Measurements from ENCODE around the gene VASH2. TPM values are rescaled to one million over a fixed set of nuclear protein-coding genes. Genes with fewer than 3 reads are reported as not detected.

The VASH2 gene
- total and polyA plus RNA-seq, 2 experiments from 2014 or later = 129 to 381 TPM

- TF ChIP-seq CREB1 (CRISPR knock-in tag; IDR thresholded peaks at IDR 0.05; ENCODE audit: low read depth) (no peak), CTCF (conservative IDR thresholded peaks at IDR 0.05; ENCODE audit: low read depth in 2 of 2) (no peak), POLR2AphosphoS5 (IDR thresholded peaks at IDR 0.05; ENCODE audit: low read depth) (no peak), REST (IDR thresholded peaks at IDR 0.05; ENCODE audit: unreplicated experiment) (no peak)
These were observed 3.5 kb upstream of the VASH2 start (continued) for GRCh38 chr1:212946872-212947271.

- peaks cover 26% of the 10 kb centered on the region for H3F3A ChIP-seq (replicated peaks; ENCODE audit: low read depth)
- H3K9me3 Mint-ChIP-seq = peaks cover 14% of the 10 kb centered on the region; the same call in 2 of the 3 replicates
- H4K20me1 ChIP-seq (replicated peaks; ENCODE audit: insufficient read depth) = peaks cover 33% of the 10 kb centered on the region
- peaks cover 30% of the 10 kb centered on the region for H3K36me3 ChIP-seq (ENCODE audit: insufficient read depth)
- H3K27ac Mint-ChIP-seq = no peak overlapping the region
- peak overlapping the region; percentile 80 for H3K4me3 Mint-ChIP-seq
- peaks cover 45% of the 10 kb centered on the region for H3K4me1 ChIP-seq (ENCODE audit: insufficient read depth)
- peaks cover 44% of the 10 kb centered on the region for H3K79me2 ChIP-seq (replicated peaks; ENCODE audit: insufficient read depth)
- no peak overlapping the region for H2AFZ ChIP-seq
- peaks cover 26% of the 10 kb centered on the region for H3K27me3 Mint-ChIP-seq (ENCODE audit: insufficient read depth, low read depth, poor library complexity)
- H3K27ac ChIP-seq (ENCODE audit: low read depth) = no peak overlapping the region
- H3K9me2 ChIP-seq (ENCODE audit: insufficient read depth) = 0 out of 2 replicates have a peak, but pooled peaks cover 3% of the 10 kb centered on the region
- no peak for DNase-seq (ENCODE audit: low spot score)
- H3K4me1 Mint-ChIP-seq = peaks cover 42% of the 10 kb centered on the region
- ATAC-seq = no peak
- H3K27me3 ChIP-seq (ENCODE audit: insufficient read depth) = no peaks in the 10 kb centered on the region
- peak overlapping the region; percentile 85 for H3K4me2 ChIP-seq
- H3K4me3 ChIP-seq = peak overlapping the region; percentile 99
- peaks cover 49% of the 10 kb centered on the region for H3K36me3 Mint-ChIP-seq (ENCODE audit: low read depth)
- TF ChIP-seq, protein P1, sequence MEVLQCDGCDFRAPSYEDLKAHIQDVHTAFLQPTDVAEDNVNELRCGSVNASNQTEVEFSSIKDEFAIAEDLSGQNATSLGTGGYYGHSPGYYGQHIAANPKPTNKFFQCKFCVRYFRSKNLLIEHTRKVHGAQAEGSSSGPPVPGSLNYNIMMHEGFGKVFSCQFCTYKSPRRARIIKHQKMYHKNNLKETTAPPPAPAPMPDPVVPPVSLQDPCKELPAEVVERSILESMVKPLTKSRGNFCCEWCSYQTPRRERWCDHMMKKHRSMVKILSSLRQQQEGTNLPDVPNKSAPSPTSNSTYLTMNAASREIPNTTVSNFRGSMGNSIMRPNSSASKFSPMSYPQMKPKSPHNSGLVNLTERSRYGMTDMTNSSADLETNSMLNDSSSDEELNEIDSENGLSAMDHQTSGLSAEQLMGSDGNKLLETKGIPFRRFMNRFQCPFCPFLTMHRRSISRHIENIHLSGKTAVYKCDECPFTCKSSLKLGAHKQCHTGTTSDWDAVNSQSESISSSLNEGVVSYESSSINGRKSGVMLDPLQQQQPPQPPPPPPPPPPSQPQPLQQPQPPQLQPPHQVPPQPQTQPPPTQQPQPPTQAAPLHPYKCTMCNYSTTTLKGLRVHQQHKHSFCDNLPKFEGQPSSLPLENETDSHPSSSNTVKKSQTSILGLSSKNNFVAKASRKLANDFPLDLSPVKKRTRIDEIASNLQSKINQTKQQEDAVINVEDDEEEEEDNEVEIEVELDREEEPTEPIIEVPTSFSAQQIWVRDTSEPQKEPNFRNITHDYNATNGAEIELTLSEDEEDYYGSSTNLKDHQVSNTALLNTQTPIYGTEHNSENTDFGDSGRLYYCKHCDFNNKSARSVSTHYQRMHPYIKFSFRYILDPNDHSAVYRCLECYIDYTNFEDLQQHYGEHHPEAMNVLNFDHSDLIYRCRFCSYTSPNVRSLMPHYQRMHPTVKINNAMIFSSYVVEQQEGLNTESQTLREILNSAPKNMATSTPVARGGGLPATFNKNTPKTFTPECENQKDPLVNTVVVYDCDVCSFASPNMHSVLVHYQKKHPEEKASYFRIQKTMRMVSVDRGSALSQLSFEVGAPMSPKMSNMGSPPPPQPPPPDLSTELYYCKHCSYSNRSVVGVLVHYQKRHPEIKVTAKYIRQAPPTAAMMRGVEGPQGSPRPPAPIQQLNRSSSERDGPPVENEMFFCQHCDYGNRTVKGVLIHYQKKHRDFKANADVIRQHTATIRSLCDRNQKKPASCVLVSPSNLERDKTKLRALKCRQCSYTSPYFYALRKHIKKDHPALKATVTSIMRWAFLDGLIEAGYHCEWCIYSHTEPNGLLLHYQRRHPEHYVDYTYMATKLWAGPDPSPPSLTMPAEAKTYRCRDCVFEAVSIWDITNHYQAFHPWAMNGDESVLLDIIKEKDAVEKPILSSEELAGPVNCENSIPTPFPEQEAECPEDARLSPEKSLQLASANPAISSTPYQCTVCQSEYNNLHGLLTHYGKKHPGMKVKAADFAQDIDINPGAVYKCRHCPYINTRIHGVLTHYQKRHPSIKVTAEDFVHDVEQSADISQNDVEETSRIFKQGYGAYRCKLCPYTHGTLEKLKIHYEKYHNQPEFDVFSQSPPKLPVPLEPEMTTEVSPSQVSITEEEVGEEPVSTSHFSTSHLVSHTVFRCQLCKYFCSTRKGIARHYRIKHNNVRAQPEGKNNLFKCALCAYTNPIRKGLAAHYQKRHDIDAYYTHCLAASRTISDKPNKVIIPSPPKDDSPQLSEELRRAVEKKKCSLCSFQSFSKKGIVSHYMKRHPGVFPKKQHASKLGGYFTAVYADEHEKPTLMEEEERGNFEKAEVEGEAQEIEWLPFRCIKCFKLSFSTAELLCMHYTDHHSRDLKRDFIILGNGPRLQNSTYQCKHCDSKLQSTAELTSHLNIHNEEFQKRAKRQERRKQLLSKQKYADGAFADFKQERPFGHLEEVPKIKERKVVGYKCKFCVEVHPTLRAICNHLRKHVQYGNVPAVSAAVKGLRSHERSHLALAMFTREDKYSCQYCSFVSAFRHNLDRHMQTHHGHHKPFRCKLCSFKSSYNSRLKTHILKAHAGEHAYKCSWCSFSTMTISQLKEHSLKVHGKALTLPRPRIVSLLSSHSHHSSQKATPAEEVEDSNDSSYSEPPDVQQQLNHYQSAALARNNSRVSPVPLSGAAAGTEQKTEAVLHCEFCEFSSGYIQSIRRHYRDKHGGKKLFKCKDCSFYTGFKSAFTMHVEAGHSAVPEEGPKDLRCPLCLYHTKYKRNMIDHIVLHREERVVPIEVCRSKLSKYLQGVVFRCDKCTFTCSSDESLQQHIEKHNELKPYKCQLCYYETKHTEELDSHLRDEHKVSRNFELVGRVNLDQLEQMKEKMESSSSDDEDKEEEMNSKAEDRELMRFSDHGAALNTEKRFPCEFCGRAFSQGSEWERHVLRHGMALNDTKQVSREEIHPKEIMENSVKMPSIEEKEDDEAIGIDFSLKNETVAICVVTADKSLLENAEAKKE (CRISPR knock-in tag; IDR thresholded peaks at IDR 0.05) = no peak
- TF ChIP-seq STAT1 (IDR thresholded peaks at IDR 0.05; ENCODE audit: unreplicated experiment) = no peak
- TF ChIP-seq CREB1 (CRISPR knock-in tag; IDR thresholded peaks at IDR 0.05; ENCODE audit: low read depth) = no peak
- TF ChIP-seq EZH2phosphoT487 (IDR thresholded peaks at IDR 0.05; ENCODE audit: unreplicated experiment) = no peak
- TF ChIP-seq, protein P2, sequence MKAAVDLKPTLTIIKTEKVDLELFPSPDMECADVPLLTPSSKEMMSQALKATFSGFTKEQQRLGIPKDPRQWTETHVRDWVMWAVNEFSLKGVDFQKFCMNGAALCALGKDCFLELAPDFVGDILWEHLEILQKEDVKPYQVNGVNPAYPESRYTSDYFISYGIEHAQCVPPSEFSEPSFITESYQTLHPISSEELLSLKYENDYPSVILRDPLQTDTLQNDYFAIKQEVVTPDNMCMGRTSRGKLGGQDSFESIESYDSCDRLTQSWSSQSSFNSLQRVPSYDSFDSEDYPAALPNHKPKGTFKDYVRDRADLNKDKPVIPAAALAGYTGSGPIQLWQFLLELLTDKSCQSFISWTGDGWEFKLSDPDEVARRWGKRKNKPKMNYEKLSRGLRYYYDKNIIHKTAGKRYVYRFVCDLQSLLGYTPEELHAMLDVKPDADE (IDR thresholded peaks at IDR 0.05) = no peak
- TF ChIP-seq CTCF (conservative IDR thresholded peaks at IDR 0.05; ENCODE audit: low read depth in 2 of 2) = no peak
- no peak for TF ChIP-seq JUNB (IDR thresholded peaks at IDR 0.05; ENCODE audit: unreplicated experiment)
- no peak for TF ChIP-seq EZH2 (IDR thresholded peaks at IDR 0.05; ENCODE audit: low read depth, unreplicated experiment)
These were observed 570 bp upstream of the VASH2 start for GRCh38 chr1:212949771-212950170.
